ENCODE data around the gene FAM181A.
A peak's percentile ranks its signal among the peaks of the same experiment; 100 is the strongest.

- no peak for TF ChIP-seq CTCF (IDR thresholded peaks at IDR 0.05)
- TF ChIP-seq POLR2AphosphoS5 (IDR thresholded peaks at IDR 0.05), result peak in 1 of 3 donors; percentile 14
- TF ChIP-seq POLR2A (IDR thresholded peaks at IDR 0.05), result no peak
Observed at GRCh38 chr14:93959239-93960107, 32.3 kb downstream of the FAM181A start.
